Kidney (tissue), 14 donors: ENCODE results near the gene CRADD. TPM values are rescaled to one million over a fixed set of nuclear protein-coding genes. Genes with fewer than 3 reads are reported as not detected.

Source experiments
- DNase-seq, 5 donors: peaks; one replicate each; pipeline ENCODE4 v3.0.0-alpha.2; 2013 to 2020
- FAIRE-seq: peaks from 2 replicates; lab custom pipeline; 2012; peaks lifted over from hg19 to GRCh38; lab: Jason Lieb, UNC
- H3K27ac ChIP-seq, 2 donors: one replicate each; pipeline ENCODE4 v1.7.0; 2013; ENCODE audit warnings: low read depth in 2 of 2, low read length in 2 of 2, inconsistent platforms in 1 of 2
- H3K27me3 ChIP-seq: one replicate; pipeline ENCODE4 v1.7.1; 2013; ENCODE audit warnings: low read length, inconsistent platforms; ENCODE audit not compliant: control insufficient read depth, insufficient read depth
- H3K36me3 ChIP-seq, 3 donors: one replicate each; pipeline versions ENCODE4 v1.7.0 to v1.7.1; 2013; ENCODE audit warnings: low read length in 3 of 3, control low read depth in 1 of 3, inconsistent platforms in 1 of 3; ENCODE audit not compliant: insufficient read depth in 3 of 3, control insufficient read depth in 2 of 3
- H3K4me1 ChIP-seq, 3 donors: one replicate each; pipeline versions ENCODE4 v1.7.0 to v1.7.1; 2013; ENCODE audit warnings: low read length in 3 of 3, inconsistent platforms in 1 of 3, low read depth in 1 of 3; ENCODE audit not compliant: control insufficient read depth in 2 of 3, insufficient read depth in 2 of 3
- H3K4me3 ChIP-seq, 3 donors: one replicate each; pipeline versions ENCODE4 v1.7.0 to v1.8.1; 2013; ENCODE audit warnings: low read length in 3 of 3, control low read depth in 1 of 3, inconsistent platforms in 1 of 3
- H3K9ac ChIP-seq, 3 donors: one replicate each; pipeline versions ENCODE4 v1.7.0 to v1.7.1; 2013; ENCODE audit warnings: low read length in 3 of 3, control low read depth in 1 of 3, inconsistent platforms in 1 of 3
- H3K9me3 ChIP-seq, 3 donors: one replicate each; pipeline versions ENCODE4 v1.7.0 to v1.7.1; 2013; ENCODE audit warnings: low read length in 3 of 3, control low read depth in 1 of 3, inconsistent platforms in 1 of 3; ENCODE audit not compliant: control insufficient read depth in 2 of 3, insufficient read depth in 1 of 3
- intact Hi-C: fragments of 100-400 bp; cut with DNase I; formaldehyde crosslinking; loops from one replicate; pipeline ENCODE4 v1.11.1; 2022
- polyA plus RNA-seq: library from polyadenylated mRNA; stranded (reverse); fragments of 350-450 nt; fragmentation: Illumina TruSeq; extraction: RNeasy Lipid Tissue Mini Kit (QIAGEN cat#74804); gene quantifications from one replicate; pipeline ENCODE4 v1.2.3, GENCODE V29; 2014; ENCODE audit warnings: low read depth, low replicate concordance; ENCODE audit not compliant: insufficient read depth
- total RNA-seq: library from RNA; stranded (reverse); fragmentation: NEBNext Ultra II Directional; extraction: Animal tissue kit (Norgen Biotek cat#: 25700); gene quantifications from one replicate; pipeline ENCODE4 v1.2.1, GENCODE V29; 2021
- TF ChIP-seq, protein P1 (sequence below): IDR thresholded peaks from 3 replicates; pipeline ENCODE4 v1.5.1; 2012; ENCODE audit warnings: mild to moderate bottlenecking, moderate library complexity, borderline replicate concordance; ENCODE audit not compliant: insufficient read depth; ENCODE audit errors: extremely low read depth
- donor health status: control.
- donor health status: control.
- donor health status: control.
- donor health status: control.
- donor health status: control.
- donor health status: DM: yes; HTN: yes; CAD: no.
- donor health status: Normal renal cell carcinoma (clear cell type).

The CRADD gene
- total and polyA plus RNA-seq, 2 donors from 2014 or later = 19.1 to 28.8 TPM

DNA sequence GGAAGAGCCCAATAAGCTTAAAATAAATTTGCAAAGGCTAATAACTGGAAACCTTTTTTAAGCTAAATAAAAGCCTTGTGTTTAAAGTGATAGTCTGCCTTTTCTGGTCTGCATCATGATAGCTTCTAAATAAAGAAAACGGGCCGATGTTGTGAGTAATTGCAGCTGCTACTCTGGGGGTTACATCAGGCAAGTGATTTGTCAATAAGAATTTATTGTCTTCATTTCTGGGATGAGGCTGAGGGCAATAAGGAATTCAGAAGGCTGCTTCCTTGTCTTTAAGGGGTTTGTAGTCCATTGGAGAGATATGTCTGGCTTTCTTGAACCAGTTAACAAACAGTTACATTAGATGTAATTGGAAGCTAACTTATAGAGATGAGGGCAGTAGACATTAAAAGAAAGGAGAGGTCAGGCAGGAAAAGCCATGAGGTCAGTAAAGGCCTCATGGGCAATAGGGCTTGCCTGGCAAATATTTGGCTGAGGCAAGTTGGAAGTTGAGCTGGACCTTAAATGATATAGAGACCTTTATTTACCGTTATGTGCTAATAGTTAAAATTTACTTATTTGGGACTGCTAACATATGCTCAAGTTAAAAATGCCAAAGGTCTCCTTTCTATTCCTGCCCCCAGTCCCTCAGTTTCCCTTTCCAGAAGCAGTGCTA, 85.0 kb downstream of the CRADD start:
- FAIRE-seq (no peak), DNase-seq (no peak)
- H3K9ac ChIP-seq = no peak overlapping the region
- TF ChIP-seq, protein P1, sequence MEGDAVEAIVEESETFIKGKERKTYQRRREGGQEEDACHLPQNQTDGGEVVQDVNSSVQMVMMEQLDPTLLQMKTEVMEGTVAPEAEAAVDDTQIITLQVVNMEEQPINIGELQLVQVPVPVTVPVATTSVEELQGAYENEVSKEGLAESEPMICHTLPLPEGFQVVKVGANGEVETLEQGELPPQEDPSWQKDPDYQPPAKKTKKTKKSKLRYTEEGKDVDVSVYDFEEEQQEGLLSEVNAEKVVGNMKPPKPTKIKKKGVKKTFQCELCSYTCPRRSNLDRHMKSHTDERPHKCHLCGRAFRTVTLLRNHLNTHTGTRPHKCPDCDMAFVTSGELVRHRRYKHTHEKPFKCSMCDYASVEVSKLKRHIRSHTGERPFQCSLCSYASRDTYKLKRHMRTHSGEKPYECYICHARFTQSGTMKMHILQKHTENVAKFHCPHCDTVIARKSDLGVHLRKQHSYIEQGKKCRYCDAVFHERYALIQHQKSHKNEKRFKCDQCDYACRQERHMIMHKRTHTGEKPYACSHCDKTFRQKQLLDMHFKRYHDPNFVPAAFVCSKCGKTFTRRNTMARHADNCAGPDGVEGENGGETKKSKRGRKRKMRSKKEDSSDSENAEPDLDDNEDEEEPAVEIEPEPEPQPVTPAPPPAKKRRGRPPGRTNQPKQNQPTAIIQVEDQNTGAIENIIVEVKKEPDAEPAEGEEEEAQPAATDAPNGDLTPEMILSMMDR = no peak
- intact Hi-C loops = no loop called here
- peaks cover 0 to 15% (median 10%) of the 10 kb centered on the region in 3 donors for H3K4me1 ChIP-seq
- no peaks in the 10 kb centered on the region for H3K36me3 ChIP-seq
- H3K27me3 ChIP-seq = no peaks in the 10 kb centered on the region
- no peak overlapping the region for H3K27ac ChIP-seq
- H3K9me3 ChIP-seq = no peaks in the 10 kb centered on the region
- H3K4me3 ChIP-seq = no peak overlapping the region

DNA sequence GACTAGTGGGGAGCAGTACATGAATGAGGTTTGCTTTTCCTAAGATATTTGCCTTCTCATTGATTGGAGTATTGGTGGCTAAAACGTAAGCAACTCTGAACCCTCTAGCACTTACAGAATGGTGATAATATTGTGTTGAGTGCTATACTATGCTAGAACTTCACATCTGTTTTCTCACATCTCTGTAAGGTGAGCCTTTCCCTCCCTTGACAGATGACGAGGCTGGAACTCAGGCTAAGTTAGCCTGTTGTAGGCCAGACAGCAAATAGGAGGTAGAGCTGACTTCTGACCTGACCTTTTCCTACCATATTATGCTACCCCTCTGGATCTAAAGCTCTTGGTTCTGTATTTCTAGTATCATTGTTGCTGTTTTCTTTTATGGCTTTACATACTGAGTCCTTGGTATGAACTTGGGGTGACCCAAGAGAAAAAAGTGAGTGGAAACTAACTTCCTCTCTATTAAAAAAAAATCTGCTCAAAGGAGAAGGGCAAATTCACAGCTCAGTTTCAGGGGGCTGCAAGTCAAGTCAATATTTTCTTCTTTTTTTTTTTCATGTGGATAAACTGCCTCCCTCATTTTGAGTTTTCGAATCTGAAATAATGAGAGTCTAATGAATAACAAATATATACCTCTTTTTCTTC, 85.9 kb downstream of the CRADD start:
- intact Hi-C loops = no loop called here
- peaks cover 0 to 20% (median 10%) of the 10 kb centered on the region in 3 donors for H3K4me1 ChIP-seq
- TF ChIP-seq, protein P1 = no peak
- no peaks in the 10 kb centered on the region for H3K27me3 ChIP-seq
- H3K9ac ChIP-seq = no peak overlapping the region
- FAIRE-seq = no peak
- H3K9me3 ChIP-seq = no peaks in the 10 kb centered on the region
- no peak overlapping the region for H3K27ac ChIP-seq
- no peaks in the 10 kb centered on the region for H3K36me3 ChIP-seq
- no peak overlapping the region for H3K4me3 ChIP-seq
- DNase-seq = no peak

DNA sequence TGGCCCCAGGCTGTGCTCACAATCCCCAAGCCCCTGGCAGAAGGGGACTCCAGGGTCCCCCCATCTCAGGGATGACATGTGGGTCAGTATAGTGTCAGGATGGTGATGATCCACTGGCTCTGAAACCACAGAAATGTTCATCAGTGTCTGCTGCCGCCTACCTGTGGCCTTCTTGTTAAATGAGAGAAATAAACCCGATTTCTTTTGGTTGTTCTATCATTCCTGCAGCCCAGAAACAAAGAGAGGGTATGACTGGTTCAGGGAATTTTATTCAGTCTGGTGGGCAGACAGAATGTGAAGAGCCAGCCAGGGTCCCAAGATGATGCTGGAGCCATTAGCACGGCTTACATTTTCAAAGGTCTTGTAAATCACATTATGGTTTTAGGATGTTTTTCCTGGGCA, 86.6 kb downstream of the CRADD start:
- DNase-seq (no peak), FAIRE-seq (no peak)
- Histone ChIP-seq H3K27ac (no peak overlapping the region), H3K27me3 (no peaks in the 10 kb centered on the region), H3K4me1 (peaks cover 0 to 20% (median 10%) of the 10 kb centered on the region in 3 donors), H3K9me3 (no peaks in the 10 kb centered on the region), H3K36me3 (no peaks in the 10 kb centered on the region), H3K9ac (no peak overlapping the region), H3K4me3 (no peak overlapping the region)
- intact Hi-C loops = no loop called here
- TF ChIP-seq, protein P1 = no peak
